CD4-positive, alpha-beta T cell (primary cell): Measurements from ENCODE around the gene TPP2. TPM values are rescaled to one million over a fixed set of nuclear protein-coding genes. Genes with fewer than 3 reads are reported as not detected.

Experiments
- ATAC-seq: fragments of 200-7000 bp; cut with Tn5 transposase; one replicate; pipeline ENCODE4 v1.10.0; 2022; ENCODE audit warnings: mild to moderate bottlenecking; ENCODE audit not compliant: poor library complexity
- CTCF ChIA-PET: fragments of 350-600 bp; sonication (Branson Sonifier 250); formaldehyde crosslinking; loops from one replicate; lab custom pipeline; 2021; ENCODE audit warnings: antibody characterized with exemption, inconsistent platforms; lab: Charles Lee
- POLR2A ChIA-PET: fragments of 350-600 bp; sonication (Branson Sonifier 250); formaldehyde crosslinking; loops from one replicate; lab custom pipeline; 2021; ENCODE audit warnings: antibody characterized with exemption, inconsistent platforms; lab: Charles Lee
- DNase-seq, 14 experiments: peaks; one replicate each; pipeline ENCODE4 v3.0.0-alpha.2; 2013 to 2020; ENCODE audit warnings: mixed read lengths in 2 of 14
- H3K27ac ChIP-seq, 2 donors: one replicate each; pipeline versions ENCODE4 v1.5.1 to v1.7.0; 2013; ENCODE audit warnings: low read length in 2 of 2, low read depth in 1 of 2, mild to moderate bottlenecking in 1 of 2
- H3K27me3 ChIP-seq, 2 experiments: 1 replicate in 1 of 2; 2 replicates in 1 of 2; pipeline versions ENCODE4 v1.6.1 to v1.7.0; 2013; ENCODE audit warnings: low read length in 2 of 2, control low read depth in 1 of 2, mild to moderate bottlenecking in 1 of 2, moderate library complexity in 1 of 2; ENCODE audit not compliant: insufficient read depth in 2 of 2, control insufficient read depth in 1 of 2
- H3K36me3 ChIP-seq: one replicate; pipeline ENCODE4 v1.6.1; 2013; ENCODE audit warnings: low read length, control low read depth; ENCODE audit not compliant: insufficient read depth
- H3K4me1 ChIP-seq: one replicate; pipeline ENCODE4 v1.6.1; 2013; ENCODE audit warnings: low read length, control low read depth; ENCODE audit not compliant: insufficient read depth
- H3K4me3 ChIP-seq: one replicate; pipeline ENCODE4 v1.5.1; 2013; ENCODE audit warnings: mild to moderate bottlenecking, low read length, moderate library complexity
- H3K9me3 ChIP-seq, 2 experiments: 1 replicate in 1 of 2; 2 replicates in 1 of 2; pipeline versions ENCODE4 v1.6.1 to v1.7.0; 2013; ENCODE audit warnings: low read length in 2 of 2, mild to moderate bottlenecking in 2 of 2, control low read depth in 1 of 2, moderate library complexity in 1 of 2; ENCODE audit not compliant: control insufficient read depth in 1 of 2, insufficient read depth in 1 of 2
- H3K27ac Mint-ChIP-seq: one replicate; pipeline ENCODE4 v1.8.0; 2020; ENCODE audit warnings: mixed read lengths
- H3K27me3 Mint-ChIP-seq: one replicate; pipeline ENCODE4 v1.8.0; 2021; ENCODE audit warnings: mixed read lengths
- H3K36me3 Mint-ChIP-seq: one replicate; pipeline ENCODE4 v1.8.0; 2021; ENCODE audit warnings: low read depth, mixed read lengths
- H3K4me1 Mint-ChIP-seq: one replicate; pipeline ENCODE4 v1.8.0; 2021; ENCODE audit warnings: low read depth, mixed read lengths
- H3K4me3 Mint-ChIP-seq: one replicate; pipeline ENCODE4 v1.8.0; 2020; ENCODE audit warnings: mild to moderate bottlenecking, mixed read lengths
- H3K9me3 Mint-ChIP-seq: one replicate; pipeline ENCODE4 v1.8.0; 2020; ENCODE audit warnings: mixed read lengths
- CTCF ChIP-seq: fragments of 200-600 bp; IDR thresholded peaks from one replicate; pipeline ENCODE4 v1.8.0; 2022; ENCODE audit warnings: antibody characterized with exemption, mild to moderate bottlenecking
- intact Hi-C, 2 experiments: fragments of 100-400 bp; cut with DNase I in 1 of 2; cut with micrococcal nuclease in 1 of 2; formaldehyde crosslinking; loops; one replicate each; pipeline versions ENCODE4 v1.15.1 to v1.9.0; 2023 to 2025; cut with DNase I, micrococcal nuclease
- total RNA-seq, 174 experiments: library from RNA in 2 of 174; stranded (reverse) in 2 of 174; gene quantifications; one replicate each; pipeline ENCODE4 v1.2.3 and lab custom pipeline; 2021 to 2026

The TPP2 gene
- total RNA-seq, 2 experiments from 2014 or later: 146 to 147 TPM

- CTCF ChIA-PET: no interaction called here
- Histone ChIP-seq H3K27ac (no peak overlapping the region), H3K4me3 (no peak overlapping the region), H3K27me3 (no peaks in the 10 kb centered on the region), H3K4me1 (no peaks in the 10 kb centered on the region), H3K9me3 (no peaks in the 10 kb centered on the region), H3K36me3 (peaks cover 60% of the 10 kb centered on the region)
- no peaks in the 10 kb centered on the region for H3K27me3 Mint-ChIP-seq
- H3K4me3 Mint-ChIP-seq: no peak overlapping the region
- POLR2A ChIA-PET: interaction anchor here (1.9 kb wide), 1 partner anchor 62 kb away, joined by 8 read pairs; the partner anchor contains the start of gene TPP2
- no peak for TF ChIP-seq CTCF
- H3K9me3 Mint-ChIP-seq: no peaks in the 10 kb centered on the region
- H3K27ac Mint-ChIP-seq: no peak overlapping the region
- peaks cover 4% of the 10 kb centered on the region for H3K4me1 Mint-ChIP-seq
- ATAC-seq (no peak), DNase-seq (no peak)
- peaks cover 61% of the 10 kb centered on the region for H3K36me3 Mint-ChIP-seq
- intact Hi-C loops: loop anchor here in 1 of 2 experiments (5.0 kb wide), 2 partner anchors 36 to 189 kb away; partner anchors contain the start of gene ERCC5
Observed at GRCh38 chr13:102658660-102659059, 61.9 kb downstream of the TPP2 start.

GRCh38 chr13:102659168-102659713, 62.5 kb downstream of the TPP2 start:
- ATAC-seq (no peak), DNase-seq (no peak)
- Mint-ChIP-seq H3K27ac (no peak overlapping the region), H3K4me1 (peaks cover 4% of the 10 kb centered on the region), H3K4me3 (no peak overlapping the region), H3K9me3 (no peaks in the 10 kb centered on the region), H3K27me3 (no peaks in the 10 kb centered on the region), H3K36me3 (peaks cover 66% of the 10 kb centered on the region)
- no peaks in the 10 kb centered on the region for H3K4me1 ChIP-seq
- no peak overlapping the region for H3K27ac ChIP-seq
- H3K4me3 ChIP-seq: no peak overlapping the region
- POLR2A ChIA-PET: interaction anchor here (1.9 kb wide), 1 partner anchor 63 kb away, joined by 8 read pairs; the partner anchor contains the start of gene TPP2
- H3K27me3 ChIP-seq: no peaks in the 10 kb centered on the region
- no peak for TF ChIP-seq CTCF
- intact Hi-C loops: loop anchor here in 1 of 2 experiments (5.0 kb wide), 2 partner anchors 37 to 188 kb away; partner anchors contain the start of gene ERCC5
- H3K9me3 ChIP-seq: no peaks in the 10 kb centered on the region
- CTCF ChIA-PET: no interaction called here
- H3K36me3 ChIP-seq: peaks cover 66% of the 10 kb centered on the region

GRCh38 chr13:102667023-102667422, 70.2 kb downstream of the TPP2 start:
- no peak overlapping the region for H3K27ac Mint-ChIP-seq
- POLR2A ChIA-PET: interaction anchor here (1.0 kb wide), 1 partner anchor 71 kb away, joined by 3 read pairs; the partner anchor contains the start of gene TPP2
- Histone ChIP-seq H3K36me3 (peaks cover 72% of the 10 kb centered on the region), H3K27me3 (no peaks in the 10 kb centered on the region), H3K9me3 (peaks cover 4 to 7% of the 10 kb centered on the region in 2 experiments), H3K4me3 (no peak overlapping the region), H3K27ac (no peak overlapping the region), H3K4me1 (no peaks in the 10 kb centered on the region)
- H3K27me3 Mint-ChIP-seq: no peaks in the 10 kb centered on the region
- DNase-seq: no peak
- no peaks in the 10 kb centered on the region for H3K4me1 Mint-ChIP-seq
- no peak for ATAC-seq
- no peak overlapping the region for H3K4me3 Mint-ChIP-seq
- peaks cover 10% of the 10 kb centered on the region for H3K9me3 Mint-ChIP-seq
- H3K36me3 Mint-ChIP-seq: peaks cover 97% of the 10 kb centered on the region
- CTCF ChIA-PET: interaction anchor here (0.6 kb wide), 2 partner anchors 12 to 61 kb away, joined by 3 to 4 read pairs; no protein-coding TSS in a partner anchor
- TF ChIP-seq CTCF: no peak
- intact Hi-C loops: no loop called here
